Dermis blood vessel endothelial cell (primary cell): ENCODE results near the gene DNAJC7. TPM values are rescaled to one million over a fixed set of nuclear protein-coding genes. Genes with fewer than 3 reads are reported as not detected.

Experiments used
- DNase-seq: peaks from one replicate; pipeline ENCODE4 v3.0.0; 2010
- total RNA-seq: library from RNA; depleted of rRNA; stranded (reverse); fragments of >200 nt; gene quantifications from 2 replicates; pipeline ENCODE4 v1.2.3, GENCODE V29; 2014

The DNAJC7 gene, protein sequence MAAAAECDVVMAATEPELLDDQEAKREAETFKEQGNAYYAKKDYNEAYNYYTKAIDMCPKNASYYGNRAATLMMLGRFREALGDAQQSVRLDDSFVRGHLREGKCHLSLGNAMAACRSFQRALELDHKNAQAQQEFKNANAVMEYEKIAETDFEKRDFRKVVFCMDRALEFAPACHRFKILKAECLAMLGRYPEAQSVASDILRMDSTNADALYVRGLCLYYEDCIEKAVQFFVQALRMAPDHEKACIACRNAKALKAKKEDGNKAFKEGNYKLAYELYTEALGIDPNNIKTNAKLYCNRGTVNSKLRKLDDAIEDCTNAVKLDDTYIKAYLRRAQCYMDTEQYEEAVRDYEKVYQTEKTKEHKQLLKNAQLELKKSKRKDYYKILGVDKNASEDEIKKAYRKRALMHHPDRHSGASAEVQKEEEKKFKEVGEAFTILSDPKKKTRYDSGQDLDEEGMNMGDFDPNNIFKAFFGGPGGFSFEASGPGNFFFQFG
- 68.2 and 89.0 TPM in 2 replicates for total RNA-seq

DNA sequence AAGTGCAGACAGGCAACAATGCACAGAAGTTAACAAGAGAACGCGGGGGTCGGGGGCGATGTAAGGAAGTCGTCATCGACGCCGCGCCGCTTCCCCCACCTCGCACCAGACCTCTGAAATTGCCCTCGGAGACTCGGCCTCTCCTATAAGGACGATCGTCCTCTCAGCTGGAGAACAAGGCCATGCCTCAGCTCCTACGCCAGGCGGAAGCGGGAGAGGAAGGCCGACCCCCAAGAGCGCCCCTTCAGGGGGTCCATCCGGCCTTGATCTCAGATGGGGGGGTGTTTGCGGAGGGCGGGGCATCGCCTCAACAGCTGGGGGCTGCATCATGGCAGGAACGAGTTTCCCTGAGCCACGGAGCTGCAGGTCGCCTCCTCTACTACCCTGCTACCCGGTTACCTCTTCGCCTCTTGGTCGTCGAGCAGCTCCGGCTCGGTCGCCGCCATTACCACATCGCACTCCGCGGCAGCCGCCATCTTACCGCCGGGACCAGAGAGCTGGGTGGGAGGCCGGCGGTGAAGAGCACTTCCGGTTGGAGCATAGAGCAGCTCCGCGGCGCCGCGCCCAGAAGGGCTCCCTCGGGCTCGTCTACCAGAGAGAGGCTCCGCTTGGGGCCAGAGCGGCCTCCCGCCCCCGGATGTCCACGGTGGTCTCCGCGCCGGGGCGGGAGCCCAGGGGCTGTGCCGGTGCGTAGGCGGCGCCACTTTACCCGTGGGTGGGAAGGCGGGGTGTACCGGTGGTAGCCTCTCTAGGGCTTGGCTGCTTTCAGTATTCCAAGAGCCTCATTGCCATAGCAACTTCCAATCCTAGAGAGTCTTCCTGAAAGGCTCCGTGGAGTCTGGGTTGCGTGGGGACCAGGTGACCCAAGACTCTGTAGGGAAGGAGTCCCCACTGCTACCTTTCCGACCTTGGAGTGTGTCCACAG is at the start of gene DNAJC7:
Gene DNAJC7, minus strand, starts transcription at position 499 of the 925 bp plus-strand sequence. Its CDS starts 23 bp downstream, at position 476.
- DNase-seq, result peak; percentile 93

DNA sequence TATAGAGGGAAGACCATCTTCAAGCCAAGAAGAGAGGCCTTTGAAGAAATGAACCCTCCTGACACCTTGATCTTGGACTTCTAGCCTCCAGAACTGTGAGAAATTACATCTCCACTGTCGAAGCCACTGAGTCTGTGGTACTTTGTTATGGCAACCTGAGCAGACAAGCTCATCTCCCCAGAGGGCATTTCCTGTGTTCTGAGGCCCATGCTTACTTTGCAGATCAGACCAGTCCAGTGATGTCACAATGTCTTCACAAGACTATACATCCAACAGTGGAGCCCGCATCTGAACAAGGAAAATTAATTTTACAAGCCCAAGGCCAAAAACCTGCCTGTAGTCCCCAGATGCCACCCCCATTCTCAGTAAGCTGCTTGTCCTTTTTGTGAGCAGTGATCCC is 48.0 kb upstream of the DNAJC7 start:
- no peak for DNase-seq

DNA sequence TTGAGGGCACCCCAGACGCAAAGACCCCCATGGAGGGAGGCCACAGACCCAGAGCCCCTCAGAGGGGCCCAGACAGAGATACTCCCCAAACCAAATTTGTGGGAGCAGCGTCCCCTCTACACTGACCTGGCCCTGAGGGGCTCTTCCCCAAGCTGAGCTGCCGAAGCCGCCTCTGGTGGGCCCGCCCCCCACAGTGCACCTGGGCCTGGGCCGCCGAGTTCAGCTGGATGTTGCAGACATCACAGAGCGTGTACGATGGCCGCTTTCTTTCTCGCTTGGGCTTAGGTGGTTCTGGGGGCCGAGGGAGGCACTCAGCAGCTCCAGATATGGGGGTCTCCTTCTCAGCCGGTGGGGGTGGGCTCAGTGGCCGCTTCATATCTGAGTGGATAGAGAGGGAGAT is 45.4 kb upstream of the DNAJC7 start:
- DNase-seq, result no peak

DNA sequence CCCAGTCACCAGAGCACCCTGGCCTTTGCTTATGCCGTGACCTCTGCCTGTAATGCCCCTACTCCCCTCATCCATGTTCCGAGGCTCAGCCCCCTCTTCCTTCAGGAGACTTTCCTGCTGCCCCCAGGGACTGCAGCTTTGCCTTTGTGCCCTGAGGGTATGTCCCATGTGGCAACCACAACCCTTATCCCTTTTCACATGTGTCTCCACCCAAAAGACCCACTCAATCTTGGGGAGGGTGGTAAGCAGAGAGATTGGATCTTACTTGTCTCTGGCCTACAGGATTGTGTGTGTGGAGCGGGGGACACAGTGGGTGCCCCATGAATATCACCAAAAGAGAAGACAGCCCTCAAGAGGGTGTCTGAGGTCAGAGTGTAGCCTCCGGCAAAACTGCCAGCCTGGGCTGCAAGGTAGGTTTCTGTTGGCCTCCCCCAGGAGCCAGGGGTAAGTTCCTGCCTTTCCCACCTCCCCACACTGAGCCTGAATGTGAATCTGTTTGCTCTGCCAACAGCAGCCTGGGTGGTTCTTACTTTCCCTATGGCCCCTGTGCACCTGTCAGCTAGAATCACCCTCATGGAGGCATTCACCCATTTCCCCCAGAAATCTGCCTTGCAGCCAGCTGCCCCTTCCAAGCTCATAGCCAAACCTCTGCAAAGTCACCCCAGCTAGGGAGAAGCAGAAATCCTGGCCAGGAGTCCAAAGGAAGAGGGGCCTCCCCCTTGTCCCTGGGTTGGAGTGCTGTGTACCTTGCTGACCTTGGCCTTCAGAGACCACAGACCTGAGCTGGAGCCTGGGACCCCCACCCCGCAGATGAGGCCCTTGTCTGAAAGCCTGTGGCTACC is 44.6 kb upstream of the DNAJC7 start:
- DNase-seq, result no peak

DNA sequence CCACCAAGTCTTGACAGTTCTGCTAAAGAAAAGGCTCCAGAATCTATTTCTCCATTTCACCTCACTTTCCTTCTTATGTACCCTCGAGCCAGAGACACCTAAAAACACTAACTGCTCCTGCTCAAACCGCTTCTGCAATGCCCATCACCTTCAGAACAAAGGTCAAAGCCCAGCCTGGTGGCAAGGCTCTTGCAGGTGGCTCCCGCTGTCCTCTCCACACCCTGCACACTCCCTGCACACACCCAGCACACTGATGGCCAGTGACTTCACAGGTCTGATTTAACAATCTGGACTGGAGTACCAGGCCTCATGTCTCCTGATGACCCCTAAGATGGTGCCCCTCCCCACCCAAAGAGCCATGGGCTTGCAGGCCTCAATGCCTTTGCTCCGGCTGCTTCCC is 43.0 kb upstream of the DNAJC7 start:
- DNase-seq, result no peak

DNA sequence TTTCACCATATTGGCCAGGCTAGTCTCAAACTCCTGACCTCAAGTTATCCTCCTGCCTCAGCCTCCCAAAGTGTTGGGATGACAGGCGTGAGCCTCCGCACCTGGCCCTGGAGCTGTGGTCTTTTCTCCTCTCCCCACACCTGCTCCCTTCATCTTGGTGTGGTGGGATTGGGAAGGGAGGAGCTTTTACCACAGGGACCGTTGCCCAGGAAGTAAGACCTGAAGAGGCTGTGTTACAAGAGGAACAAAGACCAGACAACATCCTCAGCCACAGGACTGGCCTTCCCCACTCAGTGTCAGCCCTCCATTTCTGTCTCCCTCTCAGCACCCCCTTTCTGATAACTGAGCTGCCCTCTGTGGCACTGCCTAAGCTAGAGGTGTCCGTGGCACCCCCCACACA is 42.6 kb upstream of the DNAJC7 start:
- no peak for DNase-seq

DNA sequence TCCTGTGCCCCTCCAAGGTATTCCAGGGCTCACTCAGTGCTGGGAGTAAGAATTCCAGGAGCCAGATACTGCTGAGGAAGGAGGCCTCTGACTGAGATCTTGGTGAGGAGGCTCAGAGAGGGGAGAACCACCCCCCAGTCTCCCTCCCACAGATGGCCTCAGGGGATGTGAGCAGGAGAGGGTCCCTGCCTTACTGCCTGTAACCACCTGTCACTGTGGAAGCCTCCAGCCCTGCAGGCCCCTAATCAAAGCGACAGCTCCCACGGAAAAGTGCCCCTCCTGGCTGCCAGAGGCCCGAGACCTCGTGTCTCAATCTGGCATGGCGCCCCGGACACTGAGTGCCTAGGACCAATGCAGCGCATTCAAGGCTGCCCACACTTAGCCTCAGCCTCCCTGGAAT is 40.8 kb upstream of the DNAJC7 start:
- no peak for DNase-seq

DNA sequence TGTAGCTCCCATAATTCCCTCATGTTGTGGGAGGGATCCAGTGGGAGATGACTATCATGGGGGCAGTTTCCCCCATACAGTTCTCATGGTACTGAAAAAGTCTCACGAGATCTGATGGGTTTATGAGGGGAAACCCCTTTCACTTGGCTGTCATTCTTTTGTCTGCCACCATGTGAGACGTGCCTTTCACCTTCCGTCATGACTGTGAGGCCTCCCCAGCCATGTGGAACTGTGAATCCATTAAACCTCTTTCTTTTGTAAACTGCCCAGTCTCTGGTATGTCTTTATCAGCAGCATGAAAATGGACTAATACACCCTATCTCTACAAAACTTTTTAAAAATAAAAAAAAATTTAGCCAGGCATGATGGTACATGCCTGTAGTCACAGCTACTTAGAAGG is 39.4 kb upstream of the DNAJC7 start:
- no peak for DNase-seq

DNA sequence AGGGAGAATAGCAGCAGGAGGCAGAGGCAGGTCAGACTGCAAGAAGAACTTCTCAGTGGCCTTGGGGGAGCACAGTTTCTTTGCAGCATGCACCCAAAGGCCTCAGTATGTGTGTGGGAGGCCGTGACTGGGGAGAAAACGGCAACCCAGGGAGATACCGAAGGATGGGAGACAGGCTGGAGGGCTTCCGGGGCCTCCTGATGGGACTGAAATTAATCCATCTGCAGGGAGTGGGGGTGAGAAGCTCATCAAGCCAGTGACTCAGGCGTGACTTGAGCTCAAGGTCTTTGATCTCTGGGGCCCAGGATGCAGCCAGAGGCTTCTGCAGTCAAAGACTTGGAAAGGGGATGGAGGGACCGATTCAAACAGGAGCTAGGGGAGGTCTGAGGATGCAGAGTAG is 38.3 kb upstream of the DNAJC7 start:
- no peak for DNase-seq

DNA sequence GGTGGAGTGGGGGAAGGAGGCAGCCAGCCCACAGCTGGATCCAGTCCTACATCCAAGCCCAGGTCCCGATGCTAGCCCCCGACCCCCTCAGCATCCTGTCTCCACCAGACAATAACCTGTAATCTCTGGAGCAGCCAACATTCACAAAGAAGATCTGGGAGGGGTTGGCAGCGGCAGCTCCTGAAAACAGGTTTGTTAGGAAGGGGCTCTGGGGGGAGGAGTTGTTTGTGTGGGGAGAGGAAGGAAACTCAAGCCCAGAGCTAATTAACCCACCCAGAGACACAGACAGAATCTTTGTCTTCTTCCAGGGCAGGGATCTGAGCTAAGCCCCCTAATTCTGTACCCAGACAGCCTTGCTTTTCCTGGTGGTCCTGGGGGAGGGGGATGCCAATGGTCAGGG is 37.8 kb upstream of the DNAJC7 start:
- no peak for DNase-seq

DNA sequence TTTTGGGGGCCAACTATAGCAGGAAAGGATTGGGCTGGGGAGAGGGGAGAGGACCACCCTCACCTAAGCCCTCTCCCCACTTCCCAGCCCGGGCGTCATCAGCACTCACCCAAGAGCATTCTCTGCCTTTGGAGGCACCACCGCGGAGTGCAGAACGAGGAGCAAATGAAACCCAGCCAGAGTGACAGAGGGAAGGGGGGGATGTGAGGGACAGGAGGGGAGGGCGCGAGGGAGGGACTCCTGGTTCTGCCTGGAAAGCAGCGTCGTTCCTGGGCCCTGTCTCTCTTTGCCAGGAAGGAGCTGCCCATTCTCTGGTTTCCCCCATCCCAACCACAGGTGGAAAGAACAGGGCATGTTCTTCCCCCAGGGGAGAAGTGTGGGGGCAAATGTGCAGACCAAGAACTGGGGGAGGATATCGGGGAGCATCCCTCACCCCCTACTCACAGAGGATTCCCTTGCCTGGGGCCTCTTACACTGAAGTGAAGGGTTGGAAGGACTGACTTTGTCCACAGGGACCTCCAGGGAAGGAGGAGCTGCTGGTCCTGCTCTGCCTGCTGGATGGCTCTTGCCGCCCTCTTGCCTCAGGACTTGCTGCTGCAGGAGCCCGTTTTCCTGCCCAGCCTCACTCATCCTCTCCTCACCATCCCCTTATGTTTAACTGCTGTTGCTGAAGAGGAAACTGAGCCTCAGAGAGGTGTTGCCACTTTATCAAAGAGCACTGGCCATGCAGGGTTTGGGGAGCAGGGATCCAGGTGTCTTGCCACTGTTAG is 36.7 kb upstream of the DNAJC7 start:
- DNase-seq, result no peak

DNA sequence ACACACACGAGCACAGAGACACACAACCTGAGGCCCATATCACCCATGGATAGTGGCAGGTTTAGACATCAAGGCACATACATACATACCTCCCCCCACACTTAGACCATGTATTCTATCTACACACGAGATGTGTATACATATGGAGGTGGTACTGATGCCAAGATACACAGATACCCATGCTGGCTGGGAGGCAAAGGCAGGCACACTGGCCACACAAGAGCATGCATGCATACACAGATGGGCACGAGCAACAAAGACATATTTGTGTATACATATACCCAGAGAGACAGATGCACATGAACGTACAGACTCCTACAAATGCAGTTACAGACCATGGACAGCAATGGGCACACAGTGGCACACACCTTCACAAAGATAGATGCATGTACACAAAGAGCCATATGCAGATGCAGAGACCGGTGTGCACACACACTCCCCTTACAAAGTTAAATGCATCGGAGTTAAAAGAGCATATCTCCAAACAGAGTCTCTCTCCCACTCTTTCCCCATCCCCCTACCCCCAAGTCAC is 35.2 kb upstream of the DNAJC7 start:
- DNase-seq, result no peak

DNA sequence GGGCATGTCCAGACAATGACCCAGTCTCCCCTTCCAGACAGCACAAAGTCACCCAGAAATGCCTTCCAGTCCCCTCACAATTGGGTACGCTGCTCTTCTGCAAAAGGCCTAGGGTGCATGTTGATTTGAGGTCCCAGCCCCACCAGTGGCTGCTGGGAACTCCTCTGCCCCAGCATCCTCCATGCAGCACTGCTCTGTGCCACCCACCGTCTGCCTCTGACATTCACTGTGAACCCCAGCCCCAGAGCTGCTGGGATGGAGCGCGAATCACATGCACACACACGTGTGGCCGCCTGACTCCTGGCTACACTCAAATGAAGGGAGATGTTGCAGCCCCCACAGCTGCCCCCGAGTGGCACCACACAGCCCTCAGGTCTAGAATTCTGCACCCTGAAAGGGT is 34.4 kb upstream of the DNAJC7 start:
- no peak for DNase-seq

DNA sequence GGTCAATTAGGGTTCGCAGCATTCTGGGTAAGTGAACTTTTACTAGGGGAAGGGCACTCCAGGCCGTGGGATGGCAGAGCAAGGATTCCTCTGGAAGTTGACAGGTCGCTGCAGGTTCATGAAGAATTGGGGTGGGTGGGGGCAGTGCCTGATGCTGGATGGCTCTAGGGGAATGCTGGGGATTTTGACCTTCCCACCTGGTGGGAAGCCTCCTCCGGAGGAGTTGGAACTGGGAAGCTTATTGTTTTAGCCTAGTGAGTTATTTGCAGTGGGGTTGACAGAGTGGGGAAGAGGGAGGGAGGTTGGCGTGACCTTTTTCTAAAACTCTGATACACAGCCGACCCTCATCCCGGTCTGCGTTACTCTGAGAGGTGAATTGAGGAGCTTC is 33.8 kb upstream of the DNAJC7 start:
- DNase-seq, result no peak

DNA sequence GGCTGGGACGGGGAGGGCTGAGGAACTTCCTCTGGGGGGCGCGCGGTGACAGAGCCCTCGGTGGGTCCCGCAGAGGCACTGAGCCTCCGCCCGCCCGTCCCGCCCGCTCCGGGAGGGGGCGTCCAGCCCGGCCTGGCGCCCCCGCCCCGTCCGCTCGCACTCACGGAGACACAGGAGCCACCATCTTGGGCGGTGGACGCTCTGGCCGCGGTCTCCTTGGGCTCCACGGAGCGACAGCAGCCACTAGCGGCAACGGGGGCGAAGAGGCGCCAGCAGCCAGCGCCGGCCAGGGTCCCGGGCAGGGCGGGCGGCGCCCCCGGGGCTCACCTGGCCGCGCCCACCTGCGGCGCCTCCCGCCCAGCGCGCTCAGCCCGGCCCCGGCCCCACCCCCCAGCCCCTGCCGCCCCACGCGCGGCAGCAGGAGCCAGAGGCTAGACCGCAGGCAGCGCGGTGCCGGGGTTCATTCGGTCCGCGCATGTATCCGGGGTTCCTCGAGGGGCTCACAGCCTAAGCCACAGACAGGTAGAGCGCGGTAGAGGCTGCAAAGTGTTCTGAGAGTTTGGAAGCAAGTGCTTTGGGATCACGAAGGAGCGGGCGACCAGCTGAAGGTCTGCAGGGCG is 33.3 kb upstream of the DNAJC7 start, which contains the start of gene C17orf113:
Gene C17orf113, minus strand, starts transcription at position 209 of the 620 bp plus-strand sequence. CDS start 7,225 bp downstream, outside the sequence.
- DNase-seq, result peak; percentile 59

DNA sequence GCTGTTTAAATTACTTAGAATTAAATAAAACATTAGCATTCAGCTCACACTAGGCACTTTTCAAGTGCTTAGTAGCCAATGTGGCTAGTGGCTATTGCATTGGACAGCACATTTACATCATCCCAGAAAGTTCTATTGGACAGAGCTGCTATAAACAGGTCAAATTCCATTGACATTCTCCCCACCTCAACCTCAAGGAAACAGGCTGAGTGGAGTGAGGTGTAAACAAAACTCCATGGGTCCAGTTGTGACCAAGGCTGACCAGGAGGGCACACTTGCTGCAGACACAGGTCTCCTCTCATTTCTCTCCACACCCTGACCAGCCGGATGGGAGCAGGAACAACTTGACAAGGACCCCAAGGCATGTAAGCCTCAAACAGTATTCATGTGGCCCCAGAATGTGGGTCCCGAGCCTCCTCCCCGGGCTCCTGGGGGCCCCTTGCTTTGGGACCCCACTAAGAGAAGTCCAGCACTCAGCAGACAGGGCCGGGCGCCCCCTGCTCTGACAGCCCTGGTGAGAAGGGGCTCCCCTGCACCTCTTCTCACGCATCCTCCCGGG is 32.7 kb upstream of the DNAJC7 start:
- DNase-seq, result no peak

DNA sequence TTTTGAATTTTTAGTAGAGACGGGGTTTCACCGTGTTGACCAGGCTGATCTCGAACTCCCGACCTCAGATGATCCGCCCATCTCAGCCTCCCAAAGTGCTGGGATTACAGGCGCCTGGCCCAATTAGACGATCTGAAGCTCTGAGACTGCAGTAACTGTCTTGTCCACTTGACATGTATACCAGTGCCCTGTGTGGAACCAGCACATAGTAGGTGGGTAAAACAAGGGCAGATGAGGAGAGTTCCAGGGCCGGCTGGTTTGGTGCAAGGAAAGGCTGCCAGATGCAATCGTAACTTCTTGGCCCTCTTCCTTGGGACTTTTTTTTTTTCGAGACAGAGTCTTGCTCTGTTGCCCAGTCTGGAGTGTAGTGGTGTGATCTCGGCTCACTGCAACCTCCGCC is 30.1 kb upstream of the DNAJC7 start:
- no peak for DNase-seq

DNA sequence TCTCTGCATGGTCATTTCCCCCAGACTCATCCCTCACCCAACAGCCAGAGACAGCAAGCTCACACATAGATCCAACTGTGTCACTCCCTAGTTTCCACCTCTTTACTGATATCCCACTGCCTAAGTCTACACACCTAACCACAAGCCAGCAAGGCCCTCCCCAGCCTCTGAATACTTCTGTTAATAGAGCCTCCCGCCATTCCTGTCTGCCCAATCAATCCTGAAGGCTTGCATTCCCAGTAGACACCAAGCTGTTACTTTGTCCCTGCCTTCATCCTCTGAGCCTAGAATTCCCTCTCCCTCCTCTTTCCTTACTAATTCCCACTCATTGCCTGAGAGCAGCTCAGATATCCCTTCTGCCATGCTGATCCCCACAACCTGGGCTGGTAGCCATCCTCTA is 28.5 kb upstream of the DNAJC7 start:
- DNase-seq, result no peak

DNA sequence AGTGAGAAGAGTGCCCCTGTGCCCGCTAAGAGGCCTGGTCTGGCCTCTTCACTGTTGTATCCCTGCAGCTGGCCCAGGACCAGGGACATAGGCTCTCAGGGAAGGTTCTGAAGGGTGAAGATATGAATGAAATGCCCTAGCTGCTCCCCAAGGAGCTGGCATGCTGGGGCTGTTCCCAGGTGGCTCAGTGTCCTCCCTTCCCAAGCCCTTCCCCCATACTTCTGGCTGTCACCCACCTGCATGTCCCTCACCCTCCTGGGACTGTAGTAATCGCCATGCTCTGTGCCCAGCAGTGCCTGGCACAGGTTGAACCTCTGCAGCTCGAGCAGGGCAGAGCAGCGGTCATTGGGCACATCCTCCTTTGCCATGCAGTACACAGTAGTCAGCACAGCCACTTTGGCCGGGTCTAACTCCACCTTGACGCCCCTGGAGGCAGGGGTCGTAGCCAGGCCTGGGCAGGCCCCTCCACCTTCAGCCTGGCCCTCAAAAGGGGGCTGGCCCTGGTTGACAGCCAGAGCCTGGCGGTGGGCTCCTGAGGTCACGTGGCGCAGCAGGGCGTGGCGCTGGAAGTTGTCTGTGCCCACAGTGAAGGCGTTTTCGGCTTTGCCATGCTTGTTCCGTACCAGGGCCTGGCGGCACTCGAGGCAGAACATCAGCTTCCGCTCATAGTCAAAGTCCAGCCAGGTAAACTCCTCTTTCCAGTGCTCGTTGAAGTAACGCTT is 25.5 kb upstream of the DNAJC7 start:
- DNase-seq, result no peak

DNA sequence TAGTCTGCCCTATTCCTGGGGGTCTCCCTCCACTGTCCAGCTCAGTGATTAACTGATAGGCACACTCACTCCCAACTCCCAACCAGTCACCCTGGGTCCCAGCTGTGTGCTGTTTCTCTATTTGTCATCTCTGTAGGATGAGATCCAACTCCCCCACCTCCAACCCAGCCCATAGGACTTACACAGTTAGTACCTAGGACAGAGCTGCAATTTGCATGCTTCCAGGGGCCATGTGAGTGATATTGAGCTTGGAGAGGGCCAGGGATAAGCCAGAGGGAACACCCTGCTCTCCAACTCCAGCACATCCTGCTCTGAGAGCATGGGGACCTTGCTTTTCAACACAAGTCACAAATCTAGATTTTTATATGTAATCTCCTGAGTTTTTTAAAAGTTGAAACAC is 24.4 kb upstream of the DNAJC7 start:
- DNase-seq, result no peak
